KMS-11 (cell line): ENCODE data around the gene FAM168A.

Experiments used
- H2AFZ ChIP-seq: fragments of 200-600 bp; sonication (generic); 2 replicates; pipeline ENCODE4 v1.6.1; 2016; ENCODE audit warnings: antibody characterized with exemption, mixed run types, low read depth
- H3K27ac ChIP-seq: fragments of 200-600 bp; sonication (generic); 2 replicates; pipeline ENCODE4 v1.6.1; 2016; ENCODE audit warnings: mild to moderate bottlenecking, mixed run types
- H3K27me3 ChIP-seq: fragments of 200-600 bp; sonication (generic); 2 replicates; pipeline ENCODE4 v1.6.1; 2017; ENCODE audit warnings: mild to moderate bottlenecking, low read depth, mixed run types, moderate library complexity; ENCODE audit not compliant: insufficient read depth
- H3K36me3 ChIP-seq: fragments of 200-600 bp; sonication (generic); 2 replicates; pipeline ENCODE4 v1.6.1; 2017; ENCODE audit warnings: mild to moderate bottlenecking, mixed run types; ENCODE audit not compliant: insufficient read depth
- H3K4me1 ChIP-seq: fragments of 200-600 bp; sonication (generic); 2 replicates; pipeline ENCODE4 v1.6.1; 2016; ENCODE audit warnings: mild to moderate bottlenecking, low read depth, mixed run types; ENCODE audit not compliant: poor library complexity, severe bottlenecking
- H3K4me2 ChIP-seq: fragments of 200-600 bp; sonication (generic); 2 replicates; pipeline ENCODE4 v1.7.0; 2016; ENCODE audit warnings: mild to moderate bottlenecking, mixed run types
- H3K4me3 ChIP-seq: fragments of 200-600 bp; sonication (generic); IDR thresholded peaks from 2 replicates; pipeline ENCODE4 v1.6.1; 2017; ENCODE audit warnings: low read depth, low read length, mixed read lengths; ENCODE audit not compliant: insufficient read depth
- H3K79me2 ChIP-seq: fragments of 200-600 bp; sonication (generic); 2 replicates; pipeline ENCODE4 v1.6.1; 2016; ENCODE audit warnings: low read depth, mixed run types; ENCODE audit not compliant: insufficient read depth
- H3K9ac ChIP-seq: fragments of 200-600 bp; sonication (generic); 2 replicates; pipeline ENCODE4 v1.6.1; 2016; ENCODE audit warnings: mild to moderate bottlenecking, mixed run types
- H4K20me1 ChIP-seq: fragments of 200-600 bp; sonication (generic); 2 replicates; pipeline ENCODE4 v1.6.1; 2016; ENCODE audit warnings: mild to moderate bottlenecking, mixed run types; ENCODE audit not compliant: insufficient read depth
- CTCF ChIP-seq: fragments of 200-600 bp; sonication (generic); conservative IDR thresholded peaks from 2 replicates; pipeline ENCODE4 v1.6.1; 2017; ENCODE audit warnings: low read depth, mild to moderate bottlenecking, antibody characterized with exemption, low read length, moderate library complexity, mixed read lengths

The FAM168A gene

GRCh38 chr11:73405146-73405510, 192.8 kb downstream of the FAM168A start:
- Histone ChIP-seq H3K4me2 (no peak overlapping the region), H3K36me3 (no peaks in the 10 kb centered on the region), H4K20me1 (no peaks in the 10 kb centered on the region), H2AFZ (no peak overlapping the region), H3K79me2 (no peaks in the 10 kb centered on the region), H3K27me3 (no peaks in the 10 kb centered on the region), H3K9ac (no peak overlapping the region), H3K4me3 (no peak overlapping the region), H3K27ac (no peak overlapping the region), H3K4me1 (no peaks in the 10 kb centered on the region)
- no peak for TF ChIP-seq CTCF

- Histone ChIP-seq H3K36me3 (no peaks in the 10 kb centered on the region), H3K4me2 (no peak overlapping the region), H3K4me3 (no peak overlapping the region), H3K27me3 (no peaks in the 10 kb centered on the region), H3K27ac (no peak overlapping the region), H3K79me2 (no peaks in the 10 kb centered on the region), H4K20me1 (no peaks in the 10 kb centered on the region), H3K4me1 (peaks cover 5% of the 10 kb centered on the region), H2AFZ (no peak overlapping the region), H3K9ac (no peak overlapping the region)
- no peak for TF ChIP-seq CTCF
These were observed 193.3 kb downstream of the FAM168A start for GRCh38 chr11:73404506-73405145.

GRCh38 chr11:73404048-73404447, 193.9 kb downstream of the FAM168A start:
- H3K4me2 ChIP-seq: no peak overlapping the region
- H2AFZ ChIP-seq: no peak overlapping the region
- no peak overlapping the region for H3K27ac ChIP-seq
- no peak overlapping the region for H3K4me3 ChIP-seq
- H3K36me3 ChIP-seq: no peaks in the 10 kb centered on the region
- peaks cover 10% of the 10 kb centered on the region for H3K4me1 ChIP-seq
- no peaks in the 10 kb centered on the region for H3K79me2 ChIP-seq
- no peaks in the 10 kb centered on the region for H4K20me1 ChIP-seq
- no peak; the same call in 1 of the 2 replicates for TF ChIP-seq CTCF
- no peaks in the 10 kb centered on the region for H3K27me3 ChIP-seq
- H3K9ac ChIP-seq: no peak overlapping the region

GRCh38 chr11:73403541-73403940, 194.4 kb downstream of the FAM168A start:
- no peak overlapping the region for H3K4me2 ChIP-seq
- H3K27ac ChIP-seq: no peak overlapping the region
- H3K4me1 ChIP-seq: peaks cover 10% of the 10 kb centered on the region
- H3K36me3 ChIP-seq: no peaks in the 10 kb centered on the region
- no peaks in the 10 kb centered on the region for H3K27me3 ChIP-seq
- no peak overlapping the region for H3K9ac ChIP-seq
- H3K79me2 ChIP-seq: no peaks in the 10 kb centered on the region
- H2AFZ ChIP-seq: no peak overlapping the region
- H3K4me3 ChIP-seq: no peak overlapping the region
- H4K20me1 ChIP-seq: no peaks in the 10 kb centered on the region
- no peak for TF ChIP-seq CTCF
